ENCODE data around the gene GGA3. TPM values are rescaled to one million over a fixed set of nuclear protein-coding genes. Genes with fewer than 3 reads are reported as not detected.

GGA3 gene
- polyA plus RNA-seq, 5 donors = 37.2 to 45.7 (median 39.9) TPM

DNA sequence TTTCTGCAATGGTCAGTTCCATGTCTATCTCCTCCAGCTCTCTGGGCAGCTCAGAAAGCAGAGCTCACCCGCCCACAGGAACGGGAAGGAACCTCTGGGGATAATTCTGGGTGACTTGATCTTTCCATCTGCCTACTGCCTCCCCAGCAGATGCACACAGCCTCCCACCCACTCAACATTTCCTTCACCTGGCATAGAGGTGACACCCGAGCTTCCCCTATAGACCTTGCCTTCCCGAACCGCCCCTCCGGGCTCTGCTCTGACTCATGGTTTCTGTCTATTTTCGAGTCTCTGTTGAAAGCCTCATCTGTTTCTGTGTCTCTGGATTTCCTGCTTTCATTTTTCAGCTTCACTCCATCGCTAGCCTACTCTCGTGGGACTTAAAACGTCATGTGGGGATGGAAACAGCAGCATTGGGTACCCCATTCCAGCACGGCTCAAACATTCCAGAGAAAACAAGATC lies 11.4 kb downstream of the GGA3 start:
- DNase-seq = no peak

GRCh38 chr17:75249564-75249963 lies 11.8 kb downstream of the GGA3 start:
- no peak for DNase-seq

DNA sequence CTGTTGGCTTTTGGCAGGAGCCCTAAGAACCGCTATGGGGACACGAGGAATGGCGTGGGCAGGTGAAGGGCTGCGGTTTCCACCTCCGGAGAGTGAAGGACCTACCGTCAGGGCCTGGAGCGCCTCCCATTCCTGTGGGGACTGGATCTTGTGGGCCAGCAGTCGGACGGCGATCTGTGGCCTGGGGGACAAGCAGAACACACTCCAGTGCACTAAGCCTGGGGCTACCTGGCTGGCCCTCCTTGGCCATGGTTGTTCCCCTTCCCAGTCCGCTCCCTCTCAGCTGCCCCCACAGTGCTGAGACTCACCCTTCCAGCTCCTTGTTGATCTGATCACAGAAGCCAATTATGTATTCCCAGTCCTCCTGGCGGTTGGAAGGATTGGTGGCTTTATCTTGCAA lies 15.0 kb downstream of the GGA3 start:
- no peak for DNase-seq

GRCh38 chr17:75245011-75245410 lies 16.4 kb downstream of the GGA3 start:
- DNase-seq = no peak

- DNase-seq = no peak
These were observed 17.1 kb downstream of the GGA3 start for GRCh38 chr17:75244133-75244866.

GRCh38 chr17:75242461-75243042 lies 18.9 kb downstream of the GGA3 start:
- no peak for DNase-seq

DNA sequence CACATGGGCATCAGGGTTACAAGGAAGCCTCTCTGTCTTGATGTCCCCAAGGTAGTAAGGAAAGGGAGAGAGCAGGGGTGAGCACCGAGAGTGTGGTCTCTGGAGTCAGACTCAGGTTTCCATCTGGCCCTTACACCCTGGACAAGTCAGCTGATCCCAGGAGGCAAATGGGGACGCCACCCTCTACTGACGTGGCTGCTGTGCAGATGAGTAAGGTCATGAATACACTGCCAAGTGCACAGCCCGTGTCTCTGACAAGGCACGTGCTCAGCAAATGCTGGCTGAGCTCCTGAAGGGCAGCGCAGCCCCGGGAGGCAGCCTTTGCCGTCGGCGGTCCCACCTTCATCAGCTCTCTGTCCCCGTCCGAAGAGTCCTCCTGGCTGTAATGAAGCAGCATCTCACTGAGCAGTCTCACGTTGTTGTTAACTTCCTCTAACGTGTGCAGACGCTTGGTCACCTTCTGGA lies 19.4 kb downstream of the GGA3 start:
- DNase-seq = no peak

DNA sequence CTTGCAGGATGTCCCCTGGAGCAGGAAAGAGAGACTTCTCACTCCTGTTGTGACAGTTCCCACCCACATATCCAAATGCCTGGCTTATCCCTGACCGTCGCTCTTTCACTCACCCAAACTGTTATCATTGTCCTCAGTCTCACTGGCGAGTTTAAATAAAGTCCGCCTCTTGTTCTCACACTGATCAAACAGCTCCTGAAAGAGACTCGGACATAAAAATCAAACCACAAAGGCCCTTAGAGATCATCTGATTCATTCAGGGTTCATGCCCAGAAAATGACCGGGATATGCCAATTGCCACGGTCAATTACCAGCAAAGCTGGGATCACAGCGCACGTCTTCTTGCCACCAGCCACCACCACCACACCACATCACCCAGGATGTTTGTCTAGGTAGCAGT lies 19.9 kb downstream of the GGA3 start:
- DNase-seq = no peak

GRCh38 chr17:75241143-75241430 lies 20.3 kb downstream of the GGA3 start:
- DNase-seq = no peak

DNA sequence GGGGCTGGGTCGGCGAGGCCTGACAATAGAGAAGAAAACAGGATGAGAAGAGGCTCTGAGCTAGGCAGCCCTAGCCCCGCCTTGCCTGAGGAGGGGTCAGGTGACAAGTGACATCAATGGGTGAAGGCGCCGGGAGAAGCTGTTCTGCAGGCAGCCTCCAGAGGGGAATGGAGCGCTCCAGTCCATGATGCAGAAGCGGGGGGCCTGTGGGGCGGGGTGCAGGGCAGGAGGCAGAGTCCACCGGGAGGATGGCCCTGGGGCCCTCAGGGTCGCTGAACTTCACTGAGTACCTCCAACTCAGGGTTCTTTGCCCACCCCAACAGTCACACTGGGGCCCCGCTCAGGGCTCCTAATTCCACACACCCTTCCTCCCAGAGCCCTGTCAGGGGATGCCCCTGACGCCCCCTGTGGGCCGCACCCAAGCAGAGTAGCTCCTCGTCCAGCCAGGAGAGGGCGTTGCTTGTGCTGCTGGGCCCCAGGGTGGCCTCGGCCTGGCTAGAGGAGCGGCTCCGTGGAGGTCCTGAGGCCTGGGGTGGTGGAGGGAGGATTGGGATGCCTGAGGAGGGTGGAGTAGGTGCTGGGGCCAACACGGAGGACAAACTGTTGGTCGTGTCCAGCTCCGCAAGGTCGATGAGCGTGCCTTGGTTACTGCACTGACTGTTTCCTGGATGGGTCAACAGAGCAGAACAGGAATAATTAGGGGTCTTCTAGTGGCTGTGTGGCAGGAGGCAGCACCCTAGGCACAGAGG lies 20.8 kb downstream of the GGA3 start:
- no peak for DNase-seq

- no peak for DNase-seq
These were observed 21.5 kb downstream of the GGA3 start for GRCh38 chr17:75239778-75240393.

DNA sequence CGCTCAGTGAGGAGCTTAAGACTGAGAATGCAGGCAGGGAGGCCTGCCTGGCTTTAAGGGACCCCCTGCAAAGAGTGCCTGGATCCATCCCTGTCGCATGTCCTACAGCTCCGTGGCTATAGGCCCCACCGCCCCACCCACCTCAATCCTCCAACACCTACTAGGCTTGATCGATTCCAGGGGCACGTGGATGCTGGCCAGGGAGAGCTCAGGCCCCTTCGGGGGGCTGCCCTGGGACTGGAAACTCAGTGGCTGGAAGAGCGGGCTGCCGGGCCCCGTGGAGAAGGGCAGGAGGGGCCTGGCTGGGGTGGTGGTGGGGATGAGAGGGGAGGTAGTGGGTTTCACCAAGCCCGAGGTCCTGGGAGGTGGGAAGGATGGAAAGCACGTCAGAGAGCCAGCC lies 22.2 kb downstream of the GGA3 start:
- DNase-seq = no peak

DNA sequence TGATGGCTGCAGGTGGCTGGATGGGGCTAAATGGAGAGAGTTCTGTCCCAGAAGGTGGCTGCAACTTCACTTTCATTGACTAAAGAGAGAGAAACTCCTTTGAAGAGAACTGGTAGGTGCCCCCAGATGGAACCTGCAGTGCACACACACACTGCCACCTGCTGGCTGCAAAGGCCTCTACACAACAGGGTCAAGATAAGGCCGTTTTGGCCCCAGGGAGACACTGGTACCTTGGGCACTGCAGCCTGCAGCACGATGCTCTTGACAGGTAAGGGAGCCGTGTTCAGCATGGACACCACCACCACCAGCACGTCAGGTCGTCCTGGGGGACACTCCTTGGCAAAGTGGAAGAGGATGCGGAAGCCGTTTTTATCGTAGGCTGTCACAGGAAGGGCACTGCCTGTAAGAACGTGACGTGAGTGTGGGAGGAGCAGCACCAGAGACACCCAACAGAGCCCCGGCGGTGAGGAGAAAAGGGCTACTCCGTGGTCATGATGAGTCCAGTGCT lies 22.7 kb downstream of the GGA3 start:
- DNase-seq = peak; percentile 21 to 37

GRCh38 chr17:75238020-75238580 lies 23.3 kb downstream of the GGA3 start:
- no peak for DNase-seq

- no peak for DNase-seq
These were observed 24.0 kb downstream of the GGA3 start for GRCh38 chr17:75237100-75238014.

DNA sequence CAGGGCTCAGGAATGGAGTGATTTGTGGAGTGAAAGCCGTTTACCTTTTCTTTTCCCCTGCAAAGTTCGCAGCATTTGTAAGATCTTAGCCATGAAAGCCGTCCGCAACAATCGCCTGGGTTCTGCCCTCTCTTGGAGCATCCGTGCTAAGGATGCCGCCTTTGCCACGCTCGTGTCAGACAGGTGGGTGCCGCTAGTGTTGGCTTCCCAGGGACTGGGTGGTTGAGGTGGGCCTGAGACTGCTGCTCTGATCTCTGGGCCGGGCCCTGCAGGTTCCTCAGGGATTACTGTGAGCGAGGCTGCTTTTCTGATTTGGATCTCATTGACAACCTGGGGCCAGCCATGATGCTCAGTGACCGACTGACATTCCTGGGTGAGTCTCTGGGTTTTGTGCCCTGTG lies 28.6 kb downstream of the GGA3 start:
- no peak for DNase-seq

- no peak for DNase-seq
These were observed 29.5 kb downstream of the GGA3 start for GRCh38 chr17:75231741-75232464.

- DNase-seq = no peak
These were observed 30.3 kb downstream of the GGA3 start for GRCh38 chr17:75231071-75231470.

DNA sequence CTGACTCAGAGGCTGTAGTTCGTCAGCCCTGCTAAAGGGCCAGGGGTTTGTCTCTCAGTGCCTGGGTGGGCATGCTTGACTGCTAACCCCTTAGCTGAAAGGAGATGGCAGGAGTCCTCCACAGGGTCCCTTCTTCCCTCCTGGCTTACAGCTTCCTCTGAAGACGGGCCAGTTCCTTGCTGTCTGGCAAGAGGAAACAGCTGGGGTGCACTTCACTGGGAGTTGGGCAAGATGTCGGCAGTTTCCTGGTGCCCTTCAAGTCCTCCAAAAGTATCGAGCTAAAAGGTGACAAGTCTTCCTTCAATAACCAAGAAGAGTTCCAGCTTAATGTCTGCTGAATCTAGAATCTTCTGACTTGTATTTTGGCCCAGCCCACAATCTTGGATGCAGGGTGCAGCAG lies 32.6 kb downstream of the GGA3 start:
- no peak for DNase-seq

DNA sequence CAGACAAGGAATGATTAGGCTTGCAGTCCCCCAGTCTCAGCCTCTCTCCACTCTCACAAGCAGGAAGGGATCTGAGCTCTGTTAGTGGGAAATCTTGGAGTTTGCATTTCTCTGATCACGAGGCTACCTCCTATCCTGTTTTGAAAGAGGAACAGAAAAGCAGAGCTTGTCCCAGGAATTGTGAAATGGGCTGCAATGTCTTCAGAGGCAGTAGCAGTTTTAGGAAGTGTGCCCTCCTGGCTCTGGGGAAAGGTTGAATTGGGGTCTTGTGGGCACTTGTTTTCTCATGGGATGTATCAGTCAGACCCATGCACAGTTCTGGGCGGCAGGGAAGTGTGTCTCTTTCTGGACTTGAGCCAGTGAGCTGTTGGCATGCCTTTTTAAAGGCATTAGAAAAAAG lies 33.1 kb downstream of the GGA3 start:
- DNase-seq = no peak

Measured in right lung (tissue), 5 donors.